Measurements from ENCODE around the gene CMC4.

GRCh38 chrX:155070975-155071693, at the start of gene CMC4, which contains the start of the genes BRCC3 and MTCP1:
- TF ChIP-seq POLR2A (IDR thresholded peaks at IDR 0.05) (no peak), CTCF (IDR thresholded peaks at IDR 0.05) (no peak)

Measured in testis (tissue), 2 donors.